HepG2 (cell line): ENCODE data around the gene CASP6. TPM values are rescaled to one million over a fixed set of nuclear protein-coding genes. Genes with fewer than 3 reads are reported as not detected.

Experiments
- ATAC-seq: fragments of 200-7000 bp; cut with Tn5 transposase; 3 replicates; pipeline ENCODE4 v1.9.1; 2020; ENCODE audit warnings: mild to moderate bottlenecking, moderate library complexity
- BruUV-seq: library from RNA; stranded (reverse); fragments of 400-500 nt; replicated peaks from 2 replicates; lab custom pipeline; 2021; lab: Mats Ljungman, UMichigan
- CTCF ChIA-PET: fragments of 300-600 bp; formaldehyde crosslinking; extraction: SDS; loops from one replicate; lab custom pipeline; 2021; ENCODE audit warnings: low total read pairs, inconsistent platforms, low intra/inter-chr PET ratio; lab: Yijun Ruan, JAX
- POLR2A ChIA-PET: fragments of 350-600 bp; sonication (Branson Sonifier 250); formaldehyde crosslinking; loops from one replicate; lab custom pipeline; 2020; ENCODE audit warnings: antibody characterized with exemption, inconsistent platforms; lab: Yijun Ruan, JAX
- DNase-seq: peaks from one replicate; pipeline ENCODE4 v3.0.0-alpha.2; 2015; ENCODE audit warnings: low spot score
- FAIRE-seq: peaks from 3 replicates; lab custom pipeline; 2011; peaks lifted over from hg19 to GRCh38; lab: Jason Lieb, UNC
- H2AFZ ChIP-seq: one replicate; pipeline ENCODE4 v1.6.1; 2011; ENCODE audit warnings: low read length, inconsistent platforms
- H3K27ac ChIP-seq: fragments of 300-600 bp; 3 replicates; pipeline ENCODE4 v1.8.0; 2011; ENCODE audit warnings: mixed run types, mild to moderate bottlenecking, mixed read lengths, low read length, inconsistent platforms; ENCODE audit not compliant: insufficient read depth; ENCODE audit errors: extremely low read length
- H3K27me3 ChIP-seq, 2 experiments: fragments of 200-600 bp in 1 of 2; 2 replicates in 1 of 2; 3 replicates in 1 of 2; pipeline versions ENCODE4 v1.6.0 to v1.8.0; 2011; ENCODE audit warnings: low read length in 2 of 2, mild to moderate bottlenecking in 2 of 2, moderate library complexity in 2 of 2, inconsistent platforms in 1 of 2; ENCODE audit not compliant: insufficient read depth in 2 of 2, control insufficient read depth in 1 of 2
- H3K36me3 ChIP-seq, 2 experiments: fragments of 200-600 bp in 1 of 2; replicated peaks in 1 of 2; 2 replicates in 1 of 2; 3 replicates in 1 of 2; pipeline versions ENCODE4 v1.5.1 to v1.8.0; 2011; ENCODE audit warnings: low read length in 2 of 2, inconsistent platforms in 1 of 2; ENCODE audit not compliant: insufficient read depth in 2 of 2, control insufficient read depth in 1 of 2
- H3K4me1 ChIP-seq: 2 replicates; pipeline ENCODE4 v1.5.1; 2012; ENCODE audit warnings: low read length, inconsistent platforms; ENCODE audit not compliant: insufficient read depth
- H3K4me2 ChIP-seq: 2 replicates; pipeline ENCODE4 v1.6.0; 2011; ENCODE audit warnings: low read depth, low read length, inconsistent platforms
- H3K4me3 ChIP-seq, 3 experiments: fragments of 200-600 bp in 1 of 3; sonication (generic), shearing (Covaris generic) in 1 of 3; replicated peaks in 1 of 3; 2 replicates each; pipeline ENCODE4 v1.5.1; 2011 to 2016; ENCODE audit warnings: low read length in 3 of 3, inconsistent platforms in 2 of 3, low read depth in 2 of 3, mild to moderate bottlenecking in 2 of 3, control low read depth in 1 of 3, mixed read lengths in 1 of 3; ENCODE audit not compliant: insufficient read depth in 1 of 3
- H3K79me2 ChIP-seq: one replicate; pipeline ENCODE4 v1.6.1; 2011; ENCODE audit warnings: low read length, inconsistent platforms; ENCODE audit not compliant: insufficient read depth
- H3K9ac ChIP-seq: 2 replicates; pipeline ENCODE4 v1.6.0; 2011; ENCODE audit warnings: mild to moderate bottlenecking, low read depth, low read length, inconsistent platforms; ENCODE audit not compliant: insufficient read depth
- H3K9me3 ChIP-seq: 2 replicates; pipeline ENCODE4 v1.5.1; 2012; ENCODE audit warnings: mild to moderate bottlenecking, low read length
- H4K20me1 ChIP-seq: 2 replicates; pipeline ENCODE4 v1.6.0; 2011; ENCODE audit warnings: inconsistent platforms, mild to moderate bottlenecking, low read length, moderate library complexity; ENCODE audit not compliant: insufficient read depth
- ATF3 ChIP-seq: sonication (generic); formaldehyde crosslinking; IDR thresholded peaks from 2 replicates; pipeline ENCODE4 v1.4.0; 2020; ENCODE audit warnings: missing genetic modification reagents
- CREB3 ChIP-seq: sonication (generic); formaldehyde crosslinking; IDR thresholded peaks from 2 replicates; pipeline ENCODE4 v1.5.0; 2020; ENCODE audit warnings: missing genetic modification reagents
- CSRNP2 ChIP-seq: sonication (generic); formaldehyde crosslinking; conservative IDR thresholded peaks from 2 replicates; pipeline ENCODE4 v1.8.0; 2022; ENCODE audit warnings: low read depth, missing genetic modification reagents
- EEA1 ChIP-seq: sonication (generic); formaldehyde crosslinking; IDR thresholded peaks from 2 replicates; pipeline ENCODE4 v1.5.1; 2020; ENCODE audit warnings: mild to moderate bottlenecking, missing genetic modification reagents, borderline replicate concordance
- IRF1 ChIP-seq: sonication (generic); formaldehyde crosslinking; IDR thresholded peaks from 2 replicates; pipeline ENCODE4 v1.4.0; 2020; ENCODE audit warnings: low read depth, mild to moderate bottlenecking, missing genetic modification reagents
- MAFF ChIP-seq: IDR thresholded peaks from 2 replicates; pipeline ENCODE4 v1.6.1; 2011; ENCODE audit warnings: low read depth, low read length, improper control_type of control experiment
- NFE2 ChIP-seq: sonication (generic); formaldehyde crosslinking; IDR thresholded peaks from 2 replicates; pipeline ENCODE4 v1.4.0; 2020; ENCODE audit warnings: missing genetic modification reagents
- TCF7 ChIP-seq: sonication (generic); IDR thresholded peaks from 2 replicates; pipeline ENCODE4 v1.6.1; 2016; ENCODE audit warnings: antibody characterized with exemption, low read depth
- TFDP1 ChIP-seq: IDR thresholded peaks from 2 replicates; pipeline ENCODE4 v1.6.1; 2016; ENCODE audit warnings: missing compliant biosample characterization, missing genetic modification reagents, borderline replicate concordance
- ZBTB26 ChIP-seq: IDR thresholded peaks from 2 replicates; pipeline ENCODE4 v1.6.1; 2016; ENCODE audit warnings: missing compliant biosample characterization, missing genetic modification reagents, borderline replicate concordance
- ZNF20 ChIP-seq: sonication (generic); formaldehyde crosslinking; IDR thresholded peaks from 2 replicates; pipeline ENCODE4 v1.4.0; 2020; ENCODE audit warnings: mild to moderate bottlenecking, moderate library complexity, missing genetic modification reagents
- ZNF329 ChIP-seq: sonication (generic); formaldehyde crosslinking; IDR thresholded peaks from 2 replicates; pipeline ENCODE4 v1.9.0; 2021; ENCODE audit warnings: low read depth, mild to moderate bottlenecking, missing genetic modification reagents
- ZNF451 ChIP-seq: sonication (generic); formaldehyde crosslinking; IDR thresholded peaks from 2 replicates; pipeline ENCODE4 v1.5.0; 2020; ENCODE audit warnings: mild to moderate bottlenecking, missing genetic modification reagents
- ZNF607 ChIP-seq: sonication (generic); formaldehyde crosslinking; IDR thresholded peaks from 2 replicates; pipeline ENCODE4 v1.5.1; 2020; ENCODE audit warnings: missing genetic modification reagents, mild to moderate bottlenecking, borderline replicate concordance
- ZNF780A ChIP-seq: sonication (generic); formaldehyde crosslinking; IDR thresholded peaks from 2 replicates; pipeline ENCODE4 v1.8.0; 2022; ENCODE audit warnings: mild to moderate bottlenecking, missing genetic modification reagents, moderate library complexity
- ZSCAN12 ChIP-seq: sonication (generic); formaldehyde crosslinking; IDR thresholded peaks from 2 replicates; pipeline ENCODE4 v1.9.0; 2021; ENCODE audit warnings: mild to moderate bottlenecking, missing genetic modification reagents
- WGBS: methylation state at CpG from one replicate; pipeline ENCODE4 v1.1.6; 2017; ENCODE audit warnings: low lambda C conversion rate; 5-methylcytosine and 5-hydroxymethylcytosine counted together
- in situ Hi-C: cut with HindIII; loops from 2 replicates; pipeline ENCODE4 v1.10.0; 2017; ENCODE audit warnings: low pct_unique_long_range_greater_than_20kb; ENCODE audit not compliant: extremely low pct_ligation_motif_present
- intact Hi-C: fragments of 100-400 bp; cut with micrococcal nuclease; formaldehyde crosslinking; loops from one replicate; pipeline ENCODE4 v1.10.0; 2022; ENCODE audit not compliant: unreplicated experiment
- polyA plus RNA-seq, 8 experiments: library from polyadenylated mRNA; depleted of rRNA in 3 of 8; stranded (reverse) in 7 of 8; unstranded in 1 of 8; fragments of >200 nt; fragmentation: Illumina TruSeq in 4 of 8; extraction: Trizol in 4 of 8; gene quantifications; 2 replicates each; pipeline versions ENCODE4 v1.2.1 to v1.2.3, GENCODE V29; 2011 to 2016; ENCODE audit warnings: low read depth in 4 of 8, missing spikeins in 1 of 8, mixed read lengths in 1 of 8; ENCODE audit not compliant: insufficient read depth in 1 of 8
- total RNA-seq, 5 experiments: library from RNA; depleted of rRNA; stranded (reverse); fragments of >200 nt; fragmentation: Illumina TruSeq; extraction: Trizol; gene quantifications; 2 replicates each; pipeline ENCODE4 v1.2.3, GENCODE V29; 2016; ENCODE audit warnings: low read depth in 1 of 5

Gene CASP6
- total and polyA plus RNA-seq, 2 of the 13 experiments (the other 11 are each of a cell fraction or from before 2014, with no cell fraction given), result 19.7 to 34.6 TPM

- TF ChIP-seq CSRNP2 (CRISPR knock-in tag) (no peak), ZNF20 (CRISPR knock-in tag) (no peak), NFE2 (CRISPR knock-in tag) (no peak)
Observed at GRCh38 chr4:109698656-109699055, 4.6 kb downstream of the CASP6 start (continued).

- H3K9ac ChIP-seq, result no peak overlapping the region
- H3K4me3 ChIP-seq, result no peak overlapping the region
- no peaks in the 10 kb centered on the region for H3K27me3 ChIP-seq
- no peaks in the 10 kb centered on the region for H3K9me3 ChIP-seq
- no peak overlapping the region for H3K27ac ChIP-seq
- in situ Hi-C loops, result no loop called here
- intact Hi-C loops, result no loop called here
- no peak overlapping the region for H2AFZ ChIP-seq
- ChIA-PET POLR2A (no interaction called here), CTCF (no interaction called here)
- no peak for DNase-seq
- no peak for FAIRE-seq
- BruUV-seq, result no TSS peak
- peaks cover 0 to 9% of the 10 kb centered on the region in 2 experiments; a peak in 1 of 5 replicates for H3K36me3 ChIP-seq
- no peaks in the 10 kb centered on the region for H3K4me1 ChIP-seq
- 100% methylated on average over 1 of the region's 1 CpG for WGBS
- no peak for ATAC-seq
- no peaks in the 10 kb centered on the region for H4K20me1 ChIP-seq
- H3K4me2 ChIP-seq, result no peak overlapping the region
- no peaks in the 10 kb centered on the region for H3K79me2 ChIP-seq
- TF ChIP-seq ZNF329 (CRISPR knock-in tag), result no peak
- no peak for TF ChIP-seq ZNF451 (CRISPR knock-in tag)
- TF ChIP-seq ZNF780A (CRISPR knock-in tag), result no peak
- no peak for TF ChIP-seq EEA1 (CRISPR knock-in tag)
- TF ChIP-seq TFDP1 (CRISPR knock-in tag), result no peak
- no peak for TF ChIP-seq ZSCAN12 (CRISPR knock-in tag)
- no peak for TF ChIP-seq ZNF607 (CRISPR knock-in tag)
- no peak for TF ChIP-seq ATF3
- TF ChIP-seq IRF1 (CRISPR knock-in tag), result no peak
- no peak for TF ChIP-seq ZBTB26
- no peak for TF ChIP-seq CREB3 (CRISPR knock-in tag)
- no peak for TF ChIP-seq MAFF
- no peak for TF ChIP-seq TCF7
Observed at GRCh38 chr4:109691411-109691920, 11.8 kb downstream of the CASP6 start.
